ENCODE measurements around the gene ZDHHC1.

The ZDHHC1 gene

GRCh38 chr16:67390816-67391423 lies 25.4 kb downstream of the ZDHHC1 start:
- TF ChIP-seq CTCF (conservative IDR thresholded peaks at IDR 0.05; ENCODE audit: low read length), result no peak
- no peak for TF ChIP-seq EZH2phosphoT487 (IDR thresholded peaks at IDR 0.05; ENCODE audit: borderline replicate concordance)
- H3K4me3 ChIP-seq (ENCODE audit: low read length, poor library complexity, severe bottlenecking), result no peak overlapping the region
- no peaks in the 10 kb centered on the region for H4K20me1 ChIP-seq (ENCODE audit: insufficient read depth, low read length, poor library complexity, severe bottlenecking)
- H3K79me2 ChIP-seq (ENCODE audit: insufficient read depth, low read length), result no peaks in the 10 kb centered on the region
- H3K4me2 ChIP-seq (ENCODE audit: low read depth, low read length, poor library complexity, severe bottlenecking), result no peak overlapping the region
- no peak overlapping the region for H2AFZ ChIP-seq (ENCODE audit: low read length)
- no peaks in the 10 kb centered on the region for H3F3A ChIP-seq (ENCODE audit: low read depth)
- H3K36me3 ChIP-seq (ENCODE audit: insufficient read depth, low read length), result no peaks in the 10 kb centered on the region
- no peaks in the 10 kb centered on the region for H3K27me3 ChIP-seq (ENCODE audit: insufficient read depth, low read length, poor library complexity, severe bottlenecking)
- no peaks in the 10 kb centered on the region for H3K9me2 ChIP-seq (replicated peaks; ENCODE audit: low read depth, low read length)
- H3K9me3 ChIP-seq (ENCODE audit: insufficient read depth, low read depth, low read length), result no peaks in the 10 kb centered on the region
- H3K9ac ChIP-seq (ENCODE audit: low read depth, low read length, poor library complexity, severe bottlenecking), result no peak overlapping the region
- no peaks in the 10 kb centered on the region for H3K4me1 ChIP-seq (ENCODE audit: insufficient read depth, low read length, poor library complexity, severe bottlenecking)

- Histone ChIP-seq H3K79me2 (ENCODE audit: insufficient read depth, low read length) (no peaks in the 10 kb centered on the region), H3K9me3 (ENCODE audit: insufficient read depth, low read depth, low read length) (no peaks in the 10 kb centered on the region), H3K4me2 (ENCODE audit: low read depth, low read length, poor library complexity, severe bottlenecking) (no peak overlapping the region), H3K4me1 (ENCODE audit: insufficient read depth, low read length, poor library complexity, severe bottlenecking) (no peaks in the 10 kb centered on the region), H2AFZ (ENCODE audit: low read length) (no peak overlapping the region), H3F3A (ENCODE audit: low read depth) (no peaks in the 10 kb centered on the region), H3K4me3 (ENCODE audit: low read length, poor library complexity, severe bottlenecking) (no peak overlapping the region), H4K20me1 (ENCODE audit: insufficient read depth, low read length, poor library complexity, severe bottlenecking) (no peaks in the 10 kb centered on the region), H3K36me3 (ENCODE audit: insufficient read depth, low read length) (no peaks in the 10 kb centered on the region), H3K9me2 (replicated peaks; ENCODE audit: low read depth, low read length) (no peaks in the 10 kb centered on the region), H3K27me3 (ENCODE audit: insufficient read depth, low read length, poor library complexity, severe bottlenecking) (no peaks in the 10 kb centered on the region), H3K9ac (ENCODE audit: low read depth, low read length, poor library complexity, severe bottlenecking) (no peak overlapping the region)
- no peak for TF ChIP-seq EZH2phosphoT487 (IDR thresholded peaks at IDR 0.05; ENCODE audit: borderline replicate concordance)
Measured at GRCh38 chr16:67389911-67390815, 26.1 kb downstream of the ZDHHC1 start.

DNA sequence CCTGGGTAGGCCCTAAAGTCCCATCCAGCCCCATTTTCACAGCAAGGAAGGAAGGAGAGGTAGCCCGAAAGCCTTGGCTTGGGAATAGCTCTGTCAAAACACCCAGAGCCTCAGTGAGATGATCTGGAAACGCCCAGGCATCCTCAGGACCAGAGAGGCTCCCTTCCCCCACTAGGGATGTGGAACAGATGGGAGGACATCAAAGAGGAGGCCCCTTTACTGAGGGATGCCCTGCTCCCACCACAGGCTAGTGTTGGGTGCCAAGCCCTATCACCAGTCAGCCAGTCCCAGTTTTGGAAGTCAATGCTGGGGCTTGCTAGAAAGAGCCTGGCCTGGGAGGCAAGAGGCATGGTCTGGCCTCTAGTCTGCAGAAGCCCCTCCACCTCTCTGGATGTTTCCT lies 27.7 kb downstream of the ZDHHC1 start:
- Histone ChIP-seq H3K9ac (ENCODE audit: low read depth, low read length, poor library complexity, severe bottlenecking) (no peak overlapping the region), H3K36me3 (ENCODE audit: insufficient read depth, low read length) (no peaks in the 10 kb centered on the region), H3K4me2 (ENCODE audit: low read depth, low read length, poor library complexity, severe bottlenecking) (no peak overlapping the region), H3K4me1 (ENCODE audit: insufficient read depth, low read length, poor library complexity, severe bottlenecking) (no peaks in the 10 kb centered on the region), H3K27me3 (ENCODE audit: insufficient read depth, low read length, poor library complexity, severe bottlenecking) (no peaks in the 10 kb centered on the region), H3K4me3 (ENCODE audit: low read length, poor library complexity, severe bottlenecking) (no peak overlapping the region), H3K9me2 (replicated peaks; ENCODE audit: low read depth, low read length) (no peaks in the 10 kb centered on the region), H3K9me3 (ENCODE audit: insufficient read depth, low read depth, low read length) (no peaks in the 10 kb centered on the region), H3F3A (ENCODE audit: low read depth) (no peaks in the 10 kb centered on the region), H3K79me2 (ENCODE audit: insufficient read depth, low read length) (no peaks in the 10 kb centered on the region), H4K20me1 (ENCODE audit: insufficient read depth, low read length, poor library complexity, severe bottlenecking) (no peaks in the 10 kb centered on the region), H2AFZ (ENCODE audit: low read length) (no peak overlapping the region)
- TF ChIP-seq CTCF (conservative IDR thresholded peaks at IDR 0.05; ENCODE audit: low read length) (no peak), EZH2phosphoT487 (IDR thresholded peaks at IDR 0.05; ENCODE audit: borderline replicate concordance) (no peak)

All from Loucy (cell line).